Measurements from ENCODE around the gene ZBTB21.

ZBTB21 gene

DNA sequence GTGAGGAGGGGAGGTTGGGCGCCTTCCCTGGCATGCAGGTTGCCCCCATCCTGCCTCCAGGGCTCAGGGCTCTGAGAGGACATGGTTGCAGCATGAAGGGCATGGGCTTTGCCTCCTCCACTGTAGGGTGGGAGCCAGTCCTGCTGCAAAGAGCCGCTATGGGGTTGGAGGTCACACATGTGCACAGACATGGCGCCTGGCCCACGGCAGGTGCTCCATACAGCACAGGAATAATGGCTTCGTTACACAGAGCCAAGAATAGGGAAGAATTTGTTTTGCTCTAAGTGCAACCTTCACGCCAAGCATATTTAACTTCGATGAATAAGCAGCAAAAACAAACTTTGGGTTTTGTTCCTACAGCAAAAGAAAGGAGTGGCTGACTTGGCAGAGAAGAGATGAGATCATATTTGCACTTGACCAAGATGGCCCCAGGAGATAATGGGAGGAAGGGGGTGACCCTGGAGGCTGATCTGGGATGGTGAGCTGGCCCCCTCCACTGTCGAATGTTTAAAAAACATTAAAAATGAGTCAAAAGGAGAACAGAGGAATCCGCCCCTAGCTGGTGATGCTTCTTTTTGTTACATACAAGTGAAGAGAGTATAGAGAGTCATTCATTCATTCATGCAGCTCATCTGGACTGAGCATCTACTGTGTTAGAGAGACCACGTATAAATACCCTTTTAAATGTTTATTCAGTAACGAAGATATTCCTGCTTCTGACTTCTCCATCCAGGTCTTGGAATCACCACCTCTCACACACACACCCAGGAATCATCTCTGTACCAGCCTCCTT, 43.9 kb downstream of the ZBTB21 start:
- no peak for TF ChIP-seq EZH2 (optimal IDR thresholded peaks at IDR 0.05; ENCODE audit: low read depth, low read length)
- no peak for TF ChIP-seq EZH2phosphoT487 (IDR thresholded peaks at IDR 0.05; ENCODE audit: low read length)
- TF ChIP-seq, protein P1, sequence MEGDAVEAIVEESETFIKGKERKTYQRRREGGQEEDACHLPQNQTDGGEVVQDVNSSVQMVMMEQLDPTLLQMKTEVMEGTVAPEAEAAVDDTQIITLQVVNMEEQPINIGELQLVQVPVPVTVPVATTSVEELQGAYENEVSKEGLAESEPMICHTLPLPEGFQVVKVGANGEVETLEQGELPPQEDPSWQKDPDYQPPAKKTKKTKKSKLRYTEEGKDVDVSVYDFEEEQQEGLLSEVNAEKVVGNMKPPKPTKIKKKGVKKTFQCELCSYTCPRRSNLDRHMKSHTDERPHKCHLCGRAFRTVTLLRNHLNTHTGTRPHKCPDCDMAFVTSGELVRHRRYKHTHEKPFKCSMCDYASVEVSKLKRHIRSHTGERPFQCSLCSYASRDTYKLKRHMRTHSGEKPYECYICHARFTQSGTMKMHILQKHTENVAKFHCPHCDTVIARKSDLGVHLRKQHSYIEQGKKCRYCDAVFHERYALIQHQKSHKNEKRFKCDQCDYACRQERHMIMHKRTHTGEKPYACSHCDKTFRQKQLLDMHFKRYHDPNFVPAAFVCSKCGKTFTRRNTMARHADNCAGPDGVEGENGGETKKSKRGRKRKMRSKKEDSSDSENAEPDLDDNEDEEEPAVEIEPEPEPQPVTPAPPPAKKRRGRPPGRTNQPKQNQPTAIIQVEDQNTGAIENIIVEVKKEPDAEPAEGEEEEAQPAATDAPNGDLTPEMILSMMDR (IDR thresholded peaks at IDR 0.05; ENCODE audit: low read length) = no peak
- DNase-seq = no peak
- Histone ChIP-seq H2AFZ (ENCODE audit: low read length) (no peak overlapping the region), H4K20me1 (ENCODE audit: insufficient read depth, low read length) (no peaks in the 10 kb centered on the region), H3K27me3 (replicated peaks; ENCODE audit: insufficient read depth, low read length) (peaks cover 38% of the 10 kb centered on the region), H3K4me3 (ENCODE audit: low read length) (no peak overlapping the region), H3K4me2 (ENCODE audit: low read depth, low read length) (no peak overlapping the region), H3K79me2 (ENCODE audit: low read length) (no peaks in the 10 kb centered on the region), H3F3A (ENCODE audit: insufficient read depth, low read length) (no peaks in the 10 kb centered on the region), H3K27ac (ENCODE audit: low read length) (no peak overlapping the region), H3K9me3 (replicated peaks; ENCODE audit: insufficient read depth, low read length) (no peaks in the 10 kb centered on the region), H3K9me2 (replicated peaks; ENCODE audit: insufficient read depth, low read length) (no peaks in the 10 kb centered on the region), H3K4me1 (ENCODE audit: low read length) (no peaks in the 10 kb centered on the region), H3K9ac (ENCODE audit: low read length) (no peak overlapping the region), H3K36me3 (replicated peaks; ENCODE audit: insufficient read depth, low read length) (no peaks in the 10 kb centered on the region)

DNA sequence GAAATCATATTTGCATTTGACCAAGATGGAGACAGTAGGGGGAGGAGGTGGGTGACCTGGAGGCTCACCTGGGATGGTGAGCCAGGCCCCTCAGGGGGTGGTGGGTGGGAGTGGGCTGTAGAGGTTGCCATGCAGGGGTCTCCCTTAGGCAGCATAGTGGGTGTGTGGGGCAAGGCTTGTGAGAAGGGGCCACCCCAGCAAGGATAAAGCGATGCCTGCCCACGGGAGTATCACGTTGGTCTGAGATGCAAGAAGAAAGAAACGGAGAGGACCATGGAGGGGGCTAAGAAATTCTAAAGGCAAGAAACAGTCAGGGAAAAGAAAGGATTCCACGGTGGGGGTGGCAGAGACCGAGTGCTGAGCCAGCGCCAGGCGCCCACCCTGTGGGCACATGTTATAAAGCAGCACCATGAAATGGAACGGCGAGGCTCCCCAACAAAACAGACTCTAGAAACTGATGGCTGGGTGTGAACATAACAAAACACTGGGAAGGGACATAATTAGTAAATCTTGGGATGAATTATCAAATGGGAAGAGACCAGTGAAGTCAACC, 44.6 kb downstream of the ZBTB21 start:
- no peak overlapping the region for H3K27ac ChIP-seq (ENCODE audit: low read length)

DNA sequence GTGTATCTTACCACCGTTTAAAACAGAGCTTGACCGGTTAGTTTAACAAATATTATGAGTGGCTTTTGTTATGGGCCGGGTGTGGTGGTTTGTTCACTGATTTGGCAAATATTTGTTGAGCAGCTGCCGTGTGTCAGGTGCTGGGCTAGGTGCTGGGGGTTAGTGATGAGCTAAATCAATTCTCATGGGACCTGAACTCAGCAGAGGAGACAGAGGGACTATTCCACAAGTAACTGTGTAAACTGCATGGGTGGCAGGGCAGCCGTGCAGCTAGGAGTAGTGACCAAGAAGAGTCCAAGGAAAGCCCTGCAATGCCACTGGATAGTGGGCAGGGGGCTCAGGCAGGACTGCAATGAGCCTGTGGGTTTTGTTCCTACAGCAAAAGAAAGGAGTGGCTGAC, 45.1 kb downstream of the ZBTB21 start:
- Histone ChIP-seq H3K4me1 (ENCODE audit: low read length) (no peaks in the 10 kb centered on the region), H3K4me2 (ENCODE audit: low read depth, low read length) (no peak overlapping the region)
- DNase-seq = no peak

More for the DNA sequence above, 44.6 kb downstream of the ZBTB21 start:
- no peaks in the 10 kb centered on the region for H3F3A ChIP-seq (ENCODE audit: insufficient read depth, low read length)
- H3K9me2 ChIP-seq (replicated peaks; ENCODE audit: insufficient read depth, low read length) = no peaks in the 10 kb centered on the region
- peaks cover 44% of the 10 kb centered on the region for H3K27me3 ChIP-seq (replicated peaks; ENCODE audit: insufficient read depth, low read length)
- H3K4me3 ChIP-seq (ENCODE audit: low read length) = no peak overlapping the region
- no peaks in the 10 kb centered on the region for H4K20me1 ChIP-seq (ENCODE audit: insufficient read depth, low read length)
- no peak overlapping the region for H3K9ac ChIP-seq (ENCODE audit: low read length)
- no peaks in the 10 kb centered on the region for H3K79me2 ChIP-seq (ENCODE audit: low read length)
- H3K9me3 ChIP-seq (replicated peaks; ENCODE audit: insufficient read depth, low read length) = no peaks in the 10 kb centered on the region
- no peaks in the 10 kb centered on the region for H3K36me3 ChIP-seq (replicated peaks; ENCODE audit: insufficient read depth, low read length)
- H3K4me1 ChIP-seq (ENCODE audit: low read length) = no peaks in the 10 kb centered on the region
- DNase-seq = no peak
- H2AFZ ChIP-seq (ENCODE audit: low read length) = no peak overlapping the region
- no peak overlapping the region for H3K4me2 ChIP-seq (ENCODE audit: low read depth, low read length)
- TF ChIP-seq, protein P1 (IDR thresholded peaks at IDR 0.05; ENCODE audit: low read length) = no peak
- TF ChIP-seq EZH2phosphoT487 (IDR thresholded peaks at IDR 0.05; ENCODE audit: low read length) (no peak), EZH2 (optimal IDR thresholded peaks at IDR 0.05; ENCODE audit: low read depth, low read length) (no peak)

More for the DNA sequence above, 45.1 kb downstream of the ZBTB21 start:
- Histone ChIP-seq H4K20me1 (ENCODE audit: insufficient read depth, low read length) (no peaks in the 10 kb centered on the region), H2AFZ (ENCODE audit: low read length) (no peak overlapping the region), H3K27me3 (replicated peaks; ENCODE audit: insufficient read depth, low read length) (peaks cover 49% of the 10 kb centered on the region), H3F3A (ENCODE audit: insufficient read depth, low read length) (no peaks in the 10 kb centered on the region), H3K79me2 (ENCODE audit: low read length) (no peaks in the 10 kb centered on the region), H3K4me3 (ENCODE audit: low read length) (no peak overlapping the region), H3K27ac (ENCODE audit: low read length) (no peak overlapping the region), H3K9me2 (replicated peaks; ENCODE audit: insufficient read depth, low read length) (no peaks in the 10 kb centered on the region), H3K9me3 (replicated peaks; ENCODE audit: insufficient read depth, low read length) (no peaks in the 10 kb centered on the region), H3K9ac (ENCODE audit: low read length) (no peak overlapping the region), H3K36me3 (replicated peaks; ENCODE audit: insufficient read depth, low read length) (no peaks in the 10 kb centered on the region)
- TF ChIP-seq EZH2phosphoT487 (IDR thresholded peaks at IDR 0.05; ENCODE audit: low read length) = no peak
- TF ChIP-seq EZH2 (optimal IDR thresholded peaks at IDR 0.05; ENCODE audit: low read depth, low read length) = no peak
- TF ChIP-seq, protein P1 (IDR thresholded peaks at IDR 0.05; ENCODE audit: low read length) = no peak

All from MM.1S (cell line).